Sigmoid colon (tissue), 4 donors: Measurements from ENCODE around the gene GRID2.

Source experiments
- CTCF ChIP-seq, 4 experiments: fragments of 450-650 bp in 3 of 4; fragments of 200-600 bp in 1 of 4; IDR thresholded peaks; one replicate each; pipeline ENCODE4 v1.5.1; 2016 to 2019; ENCODE audit warnings: antibody characterized with exemption in 4 of 4, mild to moderate bottlenecking in 3 of 4, moderate library complexity in 2 of 4
- EP300 ChIP-seq, 4 donors: sonication (generic); formaldehyde crosslinking; IDR thresholded peaks; one replicate each; pipeline ENCODE4 v1.6.1; 2017; ENCODE audit warnings: antibody characterized with exemption in 4 of 4
- POLR2A ChIP-seq, 2 donors: fragments of 450-650 bp; IDR thresholded peaks; one replicate each; pipeline ENCODE4 v1.6.1; 2016; ENCODE audit warnings: antibody characterized with exemption in 2 of 2, mild to moderate bottlenecking in 2 of 2, moderate library complexity in 2 of 2
- POLR2AphosphoS5 ChIP-seq, 4 donors: sonication (generic); formaldehyde crosslinking; IDR thresholded peaks; one replicate each; pipeline ENCODE4 v1.6.1; 2017; ENCODE audit warnings: antibody characterized with exemption in 4 of 4

- TF ChIP-seq POLR2A (IDR thresholded peaks at IDR 0.05) = no peak
- no peak for TF ChIP-seq CTCF (IDR thresholded peaks at IDR 0.05)
- TF ChIP-seq EP300 (IDR thresholded peaks at IDR 0.05) = no peak
- no peak for TF ChIP-seq POLR2AphosphoS5 (IDR thresholded peaks at IDR 0.05)
These were observed 1475.5 kb downstream of the GRID2 start for GRCh38 chr4:93779228-93779627.
